GM19238 (cell line): ENCODE results near the gene ARL5A.

ENCODE experiments used
- DNase-seq: peaks from one replicate; pipeline ENCODE4 v3.0.0; 2011; ENCODE audit warnings: low spot score; ENCODE audit not compliant: insufficient read length

The ARL5A gene

DNA sequence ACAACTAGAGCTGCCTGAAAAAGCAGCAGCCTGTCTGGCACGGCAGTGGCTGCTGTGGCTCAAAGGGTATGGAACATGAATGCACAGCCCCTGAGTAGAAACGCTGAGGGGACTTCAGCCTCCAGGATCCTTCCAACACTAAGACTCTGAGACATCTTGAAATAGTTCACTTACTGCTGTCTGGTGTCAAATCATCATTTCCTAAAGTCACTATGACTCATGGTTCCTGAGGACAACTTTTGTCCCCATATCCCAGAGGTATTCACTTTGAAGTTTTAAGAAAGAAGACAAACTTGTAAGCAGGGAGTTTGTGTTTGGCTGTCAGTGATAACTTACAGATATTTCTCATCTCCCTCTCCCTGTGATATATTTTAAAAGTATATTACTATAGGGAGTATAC is 60.7 kb downstream of the ARL5A start:
- DNase-seq, result no peak

GRCh38 chr2:151766437-151767153 is 61.6 kb downstream of the ARL5A start:
- no peak for DNase-seq

- DNase-seq, result no peak
Observed at GRCh38 chr2:151765760-151766410, 62.3 kb downstream of the ARL5A start.

- DNase-seq, result no peak
Observed at GRCh38 chr2:151762694-151763093, 65.5 kb downstream of the ARL5A start.

GRCh38 chr2:151761687-151762086 is 66.5 kb downstream of the ARL5A start:
- no peak for DNase-seq

GRCh38 chr2:151761193-151761592 is 67.0 kb downstream of the ARL5A start:
- DNase-seq, result no peak

DNA sequence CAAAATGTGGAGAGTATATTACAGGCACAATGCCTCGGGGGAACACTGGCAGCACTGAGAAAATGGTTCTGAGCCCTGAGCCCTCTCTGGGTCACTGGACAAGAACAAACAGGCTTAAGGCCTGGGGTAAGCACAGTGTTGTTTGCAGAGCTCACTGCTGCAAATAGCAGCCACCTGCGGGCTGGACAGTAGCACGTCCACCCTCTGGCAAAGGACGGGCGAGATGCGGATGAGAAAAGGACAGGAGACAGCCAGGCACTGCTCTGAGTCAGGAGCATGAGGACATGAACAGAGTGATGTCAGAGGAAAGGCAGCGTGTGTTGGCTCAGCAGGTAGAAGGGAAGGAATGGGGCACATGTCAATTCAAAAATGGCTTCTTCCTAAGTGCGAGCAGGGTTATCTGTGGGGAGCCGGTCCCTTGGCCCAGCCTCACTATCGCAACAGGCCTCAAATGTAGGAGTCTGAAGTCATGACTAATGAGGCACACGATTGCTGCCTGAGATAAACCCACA is 68.0 kb downstream of the ARL5A start:
- DNase-seq, result no peak

DNA sequence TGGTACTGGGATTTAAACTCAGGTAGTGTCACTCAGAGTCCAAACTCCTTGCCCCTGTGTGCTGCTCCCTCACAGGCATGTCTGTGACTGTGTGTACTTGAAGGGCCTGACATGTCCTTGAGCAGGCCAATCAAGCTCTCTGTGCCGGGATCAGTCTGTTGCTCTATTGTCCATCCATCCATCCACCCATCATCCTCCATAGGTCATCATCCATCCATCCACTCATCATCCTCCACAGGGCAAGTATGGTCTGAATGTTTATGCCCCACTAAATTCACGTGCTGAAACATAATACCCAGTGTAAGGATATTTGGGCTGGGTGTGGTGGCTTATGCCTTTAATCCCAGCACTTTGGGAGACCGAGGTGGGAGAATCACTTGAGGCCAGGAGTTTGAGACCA is 69.5 kb downstream of the ARL5A start:
- no peak for DNase-seq

DNA sequence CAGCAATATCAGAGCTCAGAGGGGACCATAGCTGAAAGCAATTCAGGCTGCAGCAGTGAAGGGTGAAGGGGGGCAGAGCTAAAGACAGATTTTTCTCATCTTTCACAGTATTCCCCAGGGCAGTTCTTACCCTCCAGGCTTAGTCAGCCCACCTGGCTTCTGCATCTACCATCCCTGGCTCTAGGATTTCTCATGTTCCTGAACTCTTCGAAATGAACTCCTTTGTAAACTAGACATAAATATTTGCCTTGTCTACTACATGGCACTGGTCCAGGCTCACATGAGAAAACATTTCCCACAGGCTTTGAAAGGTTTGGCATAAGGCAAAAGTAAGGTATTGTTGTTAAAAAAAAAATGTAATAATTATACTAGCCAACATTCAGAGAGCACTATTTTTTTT is 70.4 kb downstream of the ARL5A start:
- no peak for DNase-seq

DNA sequence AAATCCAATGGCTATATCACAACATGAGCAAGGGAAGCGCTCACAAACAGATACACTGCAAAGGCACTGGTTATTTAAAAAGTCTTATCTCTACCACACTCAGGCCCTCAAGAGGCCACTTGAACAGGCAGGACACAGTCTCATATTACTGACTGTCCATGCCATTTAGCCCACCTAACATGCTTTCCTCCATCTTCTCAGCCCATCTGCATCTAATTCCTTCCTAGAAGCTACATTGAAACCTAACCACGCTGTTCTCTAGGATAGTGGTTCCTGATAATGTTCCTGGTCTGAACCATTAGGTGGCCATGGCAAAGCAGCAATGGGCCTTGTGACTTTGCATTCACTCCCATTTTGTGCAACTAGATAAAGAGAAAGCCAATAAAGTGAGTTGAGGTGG is 71.4 kb downstream of the ARL5A start:
- DNase-seq, result no peak

GRCh38 chr2:151754253-151754897 is 73.8 kb downstream of the ARL5A start:
- no peak for DNase-seq

- DNase-seq, result no peak
Observed at GRCh38 chr2:151753540-151753939, 74.7 kb downstream of the ARL5A start.
